PC-9 (cell line): ENCODE data around the gene RAB3C. TPM values are rescaled to one million over a fixed set of nuclear protein-coding genes. Genes with fewer than 3 reads are reported as not detected.
"Not testable (repeated sequence)": the region's sequence is repeated elsewhere in the genome, so short reads cannot be mapped to it uniquely, and the experiment has no call there.

Experiments used
- BruUV-seq: library from RNA; stranded (reverse); fragments of 400-500 nt; replicated peaks from 2 replicates; lab custom pipeline; 2021; lab: Mats Ljungman, UMichigan
- CTCF ChIA-PET: fragments of 300-600 bp; sonication (Branson Sonifier 250); formaldehyde crosslinking; loops from one replicate; lab custom pipeline; 2022; ENCODE audit warnings: antibody characterized with exemption; lab: Charles Lee
- POLR2A ChIA-PET: fragments of 300-600 bp; sonication (Branson Sonifier 250); formaldehyde crosslinking; loops from one replicate; lab custom pipeline; 2022; ENCODE audit warnings: antibody characterized with exemption; ENCODE audit not compliant: unreplicated experiment; lab: Charles Lee
- DNase-seq, 2 experiments: peaks; one replicate each; pipeline versions ENCODE4 v3.0.0 to v3.0.0-alpha.2; 2015 to 2022; ENCODE audit warnings: mixed read lengths in 1 of 2
- H2AFZ ChIP-seq: fragments of 200-600 bp; sonication (generic); 2 replicates; pipeline ENCODE4 v1.8.1; 2017; ENCODE audit warnings: antibody characterized with exemption
- H3F3A ChIP-seq: fragments of 200-600 bp; sonication (generic); 2 replicates; pipeline ENCODE4 v1.8.1; 2017; ENCODE audit warnings: antibody characterized with exemption, mild to moderate bottlenecking, low read depth; ENCODE audit not compliant: insufficient read depth
- H3K27ac ChIP-seq: fragments of 200-600 bp; sonication (generic); 2 replicates; pipeline ENCODE4 v1.6.1; 2016; ENCODE audit warnings: mixed run types
- H3K27me3 ChIP-seq: fragments of 200-600 bp; sonication (generic); 2 replicates; pipeline ENCODE4 v1.6.1; 2016; ENCODE audit warnings: low read depth, mixed run types; ENCODE audit not compliant: insufficient read depth
- H3K36me3 ChIP-seq: fragments of 200-600 bp; sonication (generic); 2 replicates; pipeline ENCODE4 v1.6.1; 2016; ENCODE audit warnings: low read depth, mixed run types
- H3K4me1 ChIP-seq: fragments of 200-600 bp; sonication (generic); replicated peaks from 2 replicates; pipeline ENCODE4 v1.6.1; 2016; ENCODE audit warnings: mixed run types; ENCODE audit not compliant: insufficient read depth
- H3K4me2 ChIP-seq: fragments of 200-600 bp; sonication (generic); 2 replicates; pipeline ENCODE4 v1.6.1; 2017; ENCODE audit warnings: mixed run types
- H3K4me3 ChIP-seq: fragments of 200-600 bp; sonication (generic); 2 replicates; pipeline ENCODE4 v1.6.1; 2016; ENCODE audit warnings: mixed run types
- H3K79me2 ChIP-seq: fragments of 200-600 bp; sonication (generic); 2 replicates; pipeline ENCODE4 v1.6.1; 2017; ENCODE audit warnings: low read depth, mixed run types
- H3K9me2 ChIP-seq: fragments of 200-600 bp; sonication (generic); 2 replicates; pipeline ENCODE4 v1.8.1; 2017; ENCODE audit warnings: mild to moderate bottlenecking; ENCODE audit not compliant: insufficient read depth
- H3K9me3 ChIP-seq: fragments of 200-600 bp; sonication (generic); 2 replicates; pipeline ENCODE4 v1.8.1; 2016; ENCODE audit warnings: low read depth; ENCODE audit not compliant: insufficient read depth
- H4K20me1 ChIP-seq: fragments of 200-600 bp; sonication (generic); 2 replicates; pipeline ENCODE4 v1.8.1; 2017; ENCODE audit not compliant: insufficient read depth
- EZH2 ChIP-seq: fragments of 200-600 bp; sonication (generic); IDR thresholded peaks from 2 replicates; pipeline ENCODE4 v1.8.0; 2017; ENCODE audit warnings: antibody characterized with exemption, low read depth
- intact Hi-C: fragments of 100-400 bp; cut with micrococcal nuclease; formaldehyde crosslinking; loops from one replicate; pipeline ENCODE4 v1.10.0; 2022; ENCODE audit not compliant: unreplicated experiment
- total RNA-seq: library from RNA; stranded (reverse); gene quantifications from 2 replicates; pipeline ENCODE4 v1.2.3, GENCODE V29; 2021
- TF ChIP-seq, protein P1 (sequence below): fragments of 200-600 bp; sonication (generic); conservative IDR thresholded peaks from 2 replicates; pipeline ENCODE4 v1.6.1; 2017; ENCODE audit warnings: mixed run types, antibody characterized with exemption, mild to moderate bottlenecking, moderate library complexity

The RAB3C gene
- total RNA-seq, 1 experiment from 2014 or later = not detected

DNA sequence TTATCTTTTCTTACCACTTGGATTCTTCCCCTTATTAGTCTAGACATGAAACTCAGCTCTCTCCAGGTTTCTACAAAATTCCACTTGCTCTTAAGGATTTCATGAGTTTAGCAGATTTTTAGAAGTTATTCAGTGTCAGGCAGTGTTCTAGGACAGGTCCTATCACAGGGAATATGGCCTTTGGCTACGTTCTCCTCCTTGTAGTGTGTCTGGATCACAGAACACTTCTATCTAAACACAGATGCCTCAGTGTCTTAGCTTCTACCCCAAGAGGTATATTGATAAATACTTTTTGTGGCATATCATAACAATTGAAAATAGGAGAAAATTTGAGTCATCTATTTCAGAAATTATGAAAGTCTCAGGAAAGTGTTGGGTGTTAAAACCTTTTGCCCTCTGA, 15.6 kb downstream of the RAB3C start:
- Histone ChIP-seq H3F3A (no peaks in the 10 kb centered on the region), H3K27ac (no peak overlapping the region), H3K4me2 (no peak overlapping the region), H3K27me3 (no peaks in the 10 kb centered on the region), H3K79me2 (no peaks in the 10 kb centered on the region), H3K4me1 (no peaks in the 10 kb centered on the region), H3K9me2 (no peaks in the 10 kb centered on the region), H2AFZ (peak overlapping the region; percentile 33; the same call in 1 of the 2 replicates), H3K9me3 (no peaks in the 10 kb centered on the region), H3K36me3 (no peaks in the 10 kb centered on the region), H4K20me1 (no peaks in the 10 kb centered on the region), H3K4me3 (no peak overlapping the region)
- ChIA-PET POLR2A (no interaction called here), CTCF (no interaction called here)
- no peak for TF ChIP-seq EZH2
- intact Hi-C loops = no loop called here
- no TSS peak for BruUV-seq
- DNase-seq = no peak

DNA sequence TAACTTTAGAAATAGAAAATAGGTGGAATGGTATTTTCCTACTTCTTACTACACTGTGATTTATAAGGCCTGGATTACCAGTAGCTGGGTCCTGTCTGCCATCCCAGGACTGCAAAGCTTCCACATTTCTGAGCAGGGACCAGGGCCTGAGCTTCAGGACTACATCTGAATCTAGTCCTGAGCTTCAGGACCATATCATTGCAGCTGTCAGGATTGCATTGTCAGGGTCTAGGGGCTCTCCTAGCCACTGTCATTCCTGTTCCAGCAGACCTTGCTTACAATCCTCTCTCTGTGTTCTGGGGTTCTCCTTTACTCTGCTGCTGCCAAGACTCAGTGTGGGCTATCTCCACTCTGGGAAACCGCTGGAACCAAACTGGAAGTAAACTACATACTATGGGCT, 16.3 kb downstream of the RAB3C start:
- Histone ChIP-seq H3K4me1 (no peaks in the 10 kb centered on the region), H3K9me3 (no peaks in the 10 kb centered on the region), H3K27ac (no peak overlapping the region), H3K79me2 (no peaks in the 10 kb centered on the region), H3K36me3 (no peaks in the 10 kb centered on the region), H3K27me3 (no peaks in the 10 kb centered on the region), H3K4me3 (no peak overlapping the region), H3F3A (no peaks in the 10 kb centered on the region), H3K4me2 (no peak overlapping the region), H3K9me2 (no peaks in the 10 kb centered on the region), H2AFZ (no peak overlapping the region), H4K20me1 (no peaks in the 10 kb centered on the region)
- no peak for DNase-seq
- TF ChIP-seq EZH2 = no peak
- TF ChIP-seq, protein P1, sequence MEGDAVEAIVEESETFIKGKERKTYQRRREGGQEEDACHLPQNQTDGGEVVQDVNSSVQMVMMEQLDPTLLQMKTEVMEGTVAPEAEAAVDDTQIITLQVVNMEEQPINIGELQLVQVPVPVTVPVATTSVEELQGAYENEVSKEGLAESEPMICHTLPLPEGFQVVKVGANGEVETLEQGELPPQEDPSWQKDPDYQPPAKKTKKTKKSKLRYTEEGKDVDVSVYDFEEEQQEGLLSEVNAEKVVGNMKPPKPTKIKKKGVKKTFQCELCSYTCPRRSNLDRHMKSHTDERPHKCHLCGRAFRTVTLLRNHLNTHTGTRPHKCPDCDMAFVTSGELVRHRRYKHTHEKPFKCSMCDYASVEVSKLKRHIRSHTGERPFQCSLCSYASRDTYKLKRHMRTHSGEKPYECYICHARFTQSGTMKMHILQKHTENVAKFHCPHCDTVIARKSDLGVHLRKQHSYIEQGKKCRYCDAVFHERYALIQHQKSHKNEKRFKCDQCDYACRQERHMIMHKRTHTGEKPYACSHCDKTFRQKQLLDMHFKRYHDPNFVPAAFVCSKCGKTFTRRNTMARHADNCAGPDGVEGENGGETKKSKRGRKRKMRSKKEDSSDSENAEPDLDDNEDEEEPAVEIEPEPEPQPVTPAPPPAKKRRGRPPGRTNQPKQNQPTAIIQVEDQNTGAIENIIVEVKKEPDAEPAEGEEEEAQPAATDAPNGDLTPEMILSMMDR = no peak
- no TSS peak for BruUV-seq
- CTCF ChIA-PET = no interaction called here
- POLR2A ChIA-PET = no interaction called here
- intact Hi-C loops = no loop called here

DNA sequence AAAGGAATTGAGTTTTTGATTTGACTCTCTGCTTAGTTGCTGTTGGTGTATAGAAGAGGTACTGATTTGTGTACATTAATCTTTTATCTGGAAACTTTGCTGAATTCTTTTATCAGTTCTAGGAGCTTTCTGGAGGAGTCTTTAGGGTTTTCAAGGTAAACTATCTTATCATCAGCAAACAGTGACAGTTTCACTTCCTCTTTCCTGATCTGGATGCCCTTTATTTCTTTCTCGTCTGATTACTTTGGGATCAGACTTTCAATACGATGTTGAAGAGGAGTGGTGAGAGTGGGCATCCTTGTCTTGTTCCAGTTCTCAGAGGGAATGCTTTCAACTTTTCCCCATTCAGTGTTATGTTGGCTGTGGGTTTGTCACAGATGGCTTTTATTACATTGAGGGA, 17.7 kb downstream of the RAB3C start:
- H3K36me3 ChIP-seq, intact Hi-C loops, H3K9me3 ChIP-seq, H4K20me1 ChIP-seq, H2AFZ ChIP-seq, H3K79me2 ChIP-seq, CTCF ChIA-PET, H3K9me2 ChIP-seq, H3K27me3 ChIP-seq, H3F3A ChIP-seq, H3K4me2 ChIP-seq, H3K4me1 ChIP-seq, POLR2A ChIA-PET, H3K27ac ChIP-seq, BruUV-seq, DNase-seq, H3K4me3 ChIP-seq: not testable (repeated sequence)

GRCh38 chr5:58602889-58603288, 20.0 kb downstream of the RAB3C start:
- intact Hi-C loops, BruUV-seq, H3K9me2 ChIP-seq: not testable (repeated sequence)

More at GRCh38 chr5:58602889-58603288, 20.0 kb downstream of the RAB3C start:
- H3F3A ChIP-seq, H3K4me2 ChIP-seq, POLR2A ChIA-PET, H3K9me3 ChIP-seq, H3K27ac ChIP-seq, CTCF ChIA-PET, H3K79me2 ChIP-seq, H3K4me1 ChIP-seq, H3K4me3 ChIP-seq, H2AFZ ChIP-seq, H3K36me3 ChIP-seq, H3K27me3 ChIP-seq, DNase-seq, H4K20me1 ChIP-seq: not testable (repeated sequence)
